IMR-90 (cell line): ENCODE data around the gene SNIP1. TPM values are rescaled to one million over a fixed set of nuclear protein-coding genes. Genes with fewer than 3 reads are reported as not detected.
A peak's percentile ranks its signal among the peaks of the same experiment; 100 is the strongest.

ENCODE experiments used
- ATAC-seq: fragments of 200-7000 bp; cut with Tn5 transposase; 2 replicates; pipeline ENCODE4 v1.9.1; 2020; ENCODE audit warnings: low read depth, mild to moderate bottlenecking, moderate library complexity
- BruUV-seq: library from RNA; stranded (reverse); fragments of 400-500 nt; replicated peaks from 2 replicates; lab custom pipeline; 2021; lab: Mats Ljungman, UMichigan
- CTCF ChIA-PET: fragments of 300-600 bp; formaldehyde crosslinking; extraction: SDS; loops from one replicate; lab custom pipeline; 2021; ENCODE audit warnings: antibody characterized with exemption; lab: Yijun Ruan, JAX
- POLR2A ChIA-PET: fragments of 300-600 bp; sonication (Branson Sonifier 250); formaldehyde crosslinking; loops from one replicate; lab custom pipeline; 2022; ENCODE audit warnings: antibody characterized with exemption; ENCODE audit not compliant: unreplicated experiment; lab: Charles Lee
- DNase-seq: peaks from one replicate; pipeline ENCODE4 v3.0.0; 2013
- H2AFZ ChIP-seq: replicated peaks from 2 replicates; pipeline ENCODE3; 2013; ENCODE audit warnings: low read length, mild to moderate bottlenecking; ENCODE audit not compliant: poor library complexity
- H2AK5ac ChIP-seq: 2 replicates; pipeline ENCODE4 v1.6.1; 2013; ENCODE audit warnings: low read depth, low read length, inconsistent platforms
- H2AK9ac ChIP-seq: replicated peaks from 2 replicates; pipeline ENCODE3; 2013; ENCODE audit warnings: mild to moderate bottlenecking, low read depth, low read length, moderate library complexity; ENCODE audit not compliant: poor library complexity
- H2BK120ac ChIP-seq: 2 replicates; pipeline ENCODE4 v1.6.1; 2013; ENCODE audit warnings: low read depth, low read length, inconsistent platforms
- H2BK15ac ChIP-seq: 3 replicates; pipeline ENCODE4 v1.6.1; 2013; ENCODE audit warnings: low read depth, low read length, inconsistent platforms
- H2BK20ac ChIP-seq: 2 replicates; pipeline ENCODE4 v1.6.1; 2013; ENCODE audit warnings: low read depth, mild to moderate bottlenecking, inconsistent platforms, low read length, moderate library complexity
- H2BK5ac ChIP-seq: 2 replicates; pipeline ENCODE4 v1.6.1; 2013; ENCODE audit warnings: mild to moderate bottlenecking, low read depth, low read length, inconsistent platforms; ENCODE audit not compliant: poor library complexity, severe bottlenecking
- H3K14ac ChIP-seq: replicated peaks from 2 replicates; pipeline ENCODE4 v1.6.1; 2013; ENCODE audit warnings: low read depth, low read length, inconsistent platforms
- H3K18ac ChIP-seq: 2 replicates; pipeline ENCODE4 v1.6.1; 2013; ENCODE audit warnings: low read depth, low read length, control low read depth
- H3K23ac ChIP-seq: 2 replicates; pipeline ENCODE4 v1.6.1; 2013; ENCODE audit warnings: low read depth, low read length, inconsistent platforms
- H3K27ac ChIP-seq: 2 replicates; pipeline ENCODE4 v1.5.1; 2013; ENCODE audit warnings: mild to moderate bottlenecking, control low read depth, low read length; ENCODE audit not compliant: insufficient read depth
- H3K27me3 ChIP-seq: 2 replicates; pipeline ENCODE4 v1.6.1; 2013; ENCODE audit warnings: low read length; ENCODE audit not compliant: control insufficient read depth, insufficient read depth
- H3K36me3 ChIP-seq: 2 replicates; pipeline ENCODE4 v1.6.1; 2013; ENCODE audit warnings: low read length, mixed read lengths; ENCODE audit not compliant: control insufficient read depth, insufficient read depth
- H3K4ac ChIP-seq: 2 replicates; pipeline ENCODE4 v1.6.1; 2013; ENCODE audit warnings: low read depth, low read length, inconsistent platforms
- H3K4me1 ChIP-seq: 2 replicates; pipeline ENCODE4 v1.6.1; 2013; ENCODE audit warnings: low read length, mixed read lengths; ENCODE audit not compliant: control insufficient read depth, insufficient read depth
- H3K4me2 ChIP-seq: 2 replicates; pipeline ENCODE4 v1.6.1; 2013; ENCODE audit warnings: low read depth, mild to moderate bottlenecking, control low read depth, low read length, moderate library complexity
- H3K4me3 ChIP-seq: 2 replicates; pipeline ENCODE4 v1.5.1; 2013; ENCODE audit warnings: low read depth, mild to moderate bottlenecking, control low read depth, low read length, moderate library complexity; ENCODE audit not compliant: insufficient read depth
- H3K56ac ChIP-seq: 2 replicates; pipeline ENCODE4 v1.6.1; 2013; ENCODE audit warnings: low read length, inconsistent platforms; ENCODE audit not compliant: insufficient read depth; ENCODE audit errors: extremely low read depth
- H3K79me1 ChIP-seq, 2 experiments: 2 replicates each; pipeline ENCODE4 v1.6.1; 2013; ENCODE audit warnings: low read length in 2 of 2, inconsistent platforms in 1 of 2, low read depth in 1 of 2
- H3K9ac ChIP-seq: 2 replicates; pipeline ENCODE4 v1.6.1; 2013; ENCODE audit warnings: low read depth, low read length, control low read depth
- H3K9me1 ChIP-seq: 2 replicates; pipeline ENCODE4 v1.6.1; 2013; ENCODE audit warnings: low read length, inconsistent platforms; ENCODE audit not compliant: insufficient read depth
- H3K9me3 ChIP-seq: 2 replicates; pipeline ENCODE4 v1.6.1; 2013; ENCODE audit warnings: low read length; ENCODE audit not compliant: control insufficient read depth, insufficient read depth
- H4K20me1 ChIP-seq: 2 replicates; pipeline ENCODE4 v1.6.1; 2013; ENCODE audit warnings: low read length, inconsistent platforms; ENCODE audit not compliant: insufficient read depth
- H4K5ac ChIP-seq: 2 replicates; pipeline ENCODE4 v1.6.1; 2013; ENCODE audit warnings: mild to moderate bottlenecking, low read depth, low read length, control low read depth
- H4K8ac ChIP-seq, 2 experiments: 2 replicates each; pipeline ENCODE4 v1.6.1; 2013; ENCODE audit warnings: low read depth in 2 of 2, low read length in 2 of 2, control low read depth in 1 of 2, inconsistent platforms in 1 of 2
- H4K91ac ChIP-seq: 2 replicates; pipeline ENCODE4 v1.6.1; 2013; ENCODE audit warnings: low read depth, low read length, inconsistent platforms; ENCODE audit not compliant: insufficient read depth
- MXI1 ChIP-seq: IDR thresholded peaks from 2 replicates; pipeline ENCODE4 v1.6.1; 2012; ENCODE audit warnings: low read depth, mild to moderate bottlenecking, low read length, moderate library complexity, borderline replicate concordance
- RAD21 ChIP-seq: IDR thresholded peaks from 2 replicates; pipeline ENCODE4 v1.6.1; 2012; ENCODE audit warnings: low read length, improper control_type of control experiment
- SMC3 ChIP-seq: fragments of 150-350 bp; IDR thresholded peaks from 2 replicates; pipeline ENCODE4 v1.6.1; 2016; ENCODE audit warnings: low read depth, mild to moderate bottlenecking, antibody characterized with exemption, low read length, moderate library complexity
- WGBS, 2 experiments: methylation state at CpG; one replicate each; pipeline versions ENCODE4 v1.1.5 to v1.1.7; 2013; ENCODE audit warnings: missing lambda C conversion rate in 2 of 2; ENCODE audit not compliant: insufficient read length in 1 of 2; ENCODE audit errors: extremely low coverage in 2 of 2; 5-methylcytosine and 5-hydroxymethylcytosine counted together
- dilution Hi-C: fragments of 300-500 bp; cut with HindIII; formaldehyde crosslinking; loops from one replicate; pipeline ENCODE4 v1.14.3; 2018; ENCODE audit warnings: low sequenced_read_pairs; ENCODE audit not compliant: unreplicated experiment
- in situ Hi-C: fragments of 300-500 bp; cut with MboI; formaldehyde crosslinking; loops from 3 replicates; pipeline ENCODE4 v1.14.3; 2019; ENCODE audit warnings: low sequenced_read_pairs, inconsistent platforms, mixed read lengths
- intact Hi-C: fragments of 100-400 bp; cut with micrococcal nuclease; formaldehyde crosslinking; loops from 2 replicates; pipeline ENCODE4 v1.10.0; 2022
- polyA plus RNA-seq, 3 experiments: library from polyadenylated mRNA; depleted of rRNA; stranded (reverse); fragments of >200 nt; gene quantifications; 2 replicates each; pipeline ENCODE4 v1.2.3, GENCODE V29; 2012; ENCODE audit warnings: low replicate concordance in 1 of 3
- total RNA-seq: library from RNA; depleted of rRNA; stranded (reverse); fragments of >200 nt; gene quantifications from 2 replicates; pipeline ENCODE4 v1.2.3, GENCODE V29; 2012

The SNIP1 gene
- total and polyA plus RNA-seq, 2 of the 4 experiments (the other 2 are of a cell fraction): 6.8 to 11.3 TPM

- intact Hi-C loops (no loop called here), dilution Hi-C loops (no loop called here), in situ Hi-C loops (no loop called here)
- Histone ChIP-seq H2BK120ac (peak within 1 kb of the TSS; percentile 80), H3K9me1 (peaks cover 4% of the 10 kb centered on the region; the same call in 1 of the 2 replicates), H3K36me3 (peaks cover 11% of the 10 kb centered on the region), H4K91ac (peak within 1 kb of the TSS; percentile 64), H3K27ac (peak within 1 kb of the TSS; percentile 42), H3K4me2 (peak within 1 kb of the TSS; percentile 93), H2BK20ac (peak within 1 kb of the TSS; percentile 40; the same call in 1 of the 2 replicates), H3K56ac (peak within 1 kb of the TSS; percentile 66; the same call in 1 of the 2 replicates), H3K27me3 (no peaks in the 10 kb centered on the region), H2AK5ac (peak within 1 kb of the TSS; percentile 71), H3K4me3 (peak within 1 kb of the TSS; percentile 49), H4K20me1 (peaks cover 16% of the 10 kb centered on the region; the same call in 1 of the 2 replicates), H2BK5ac (no peak within 1 kb of the TSS), H4K8ac (peak within 1 kb of the TSS; percentile 81 to 95), H2BK15ac (peak within 1 kb of the TSS; percentile 40; the same call in 1 of the 3 replicates), H3K14ac (peak within 1 kb of the TSS; percentile 86), H3K23ac (peak within 1 kb of the TSS; percentile 69; the same call in 1 of the 2 replicates), H3K9ac (peak within 1 kb of the TSS; percentile 84), H3K4ac (peak within 1 kb of the TSS; percentile 69), H3K9me3 (no peaks in the 10 kb centered on the region), H2AK9ac (peak within 1 kb of the TSS; percentile 93), H3K18ac (peak within 1 kb of the TSS; percentile 48), H4K5ac (peak within 1 kb of the TSS; percentile 91), H2AFZ (peak within 1 kb of the TSS; percentile 92), H3K4me1 (peaks cover 3% of the 10 kb centered on the region), H3K79me1 (peaks cover 9 to 29% of the 10 kb centered on the region in 2 experiments; a peak in 2 of 4 replicates)
- BruUV-seq: no TSS peak
- DNase-seq (peak; percentile 88), ATAC-seq (peak; percentile 94)
- CTCF ChIA-PET: no interaction called here
- WGBS, 2 experiments: 8% methylated on average over 21 of the region's 31 CpGs; no CpG with 5 or more reads in 1 of the 2 experiments
- POLR2A ChIA-PET: interaction anchor here (0.6 kb wide), 1 partner anchor 252 kb away, joined by 5 read pairs; the partner anchor contains the start of gene YRDC
- TF ChIP-seq SMC3: no peak
- TF ChIP-seq MXI1: peak; percentile 44; the same call in 1 of the 2 replicates
- no peak for TF ChIP-seq RAD21
Measured at GRCh38 chr1:37556712-37557196, 2.7 kb upstream of the SNIP1 start, which contains the start of gene DNALI1. DNALI1 (plus strand) TSS chr1:37556940; CDS start chr1:37556995, 55 bp downstream.
